ENCODE data around the gene TOP1.

The TOP1 gene

DNA sequence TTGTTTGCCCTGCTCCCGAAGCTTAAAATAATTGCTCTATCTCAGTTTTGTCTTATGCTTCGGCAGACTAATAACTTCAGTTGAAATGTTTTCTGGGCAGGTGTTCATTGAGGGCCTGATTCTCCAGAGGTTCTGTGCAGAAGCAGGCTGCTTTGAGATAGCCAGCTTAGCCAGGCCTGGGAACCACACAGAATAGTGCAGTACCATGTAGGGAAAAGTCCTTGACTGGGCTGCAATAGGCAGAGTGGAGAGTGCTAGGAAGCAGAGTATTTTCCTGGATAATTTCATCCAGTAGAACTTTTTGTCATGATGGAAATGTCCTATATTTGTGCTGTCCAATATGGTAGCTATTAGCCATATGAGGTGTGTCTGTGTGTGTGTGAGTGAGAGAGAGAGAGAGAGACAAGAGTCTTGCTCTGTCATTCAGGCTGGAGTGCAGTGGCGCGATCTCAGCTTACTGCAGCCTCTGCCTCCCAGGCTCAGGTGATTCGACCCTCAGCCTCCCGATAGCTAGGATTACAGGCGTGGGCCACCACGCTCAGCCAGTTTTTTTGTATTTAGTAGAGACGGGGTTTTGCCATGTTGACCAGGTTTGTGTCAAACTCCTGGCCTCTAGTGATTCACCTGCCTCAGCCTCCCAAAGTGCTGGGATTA lies 15.9 kb downstream of the TOP1 start:
- TF ChIP-seq, protein P1, sequence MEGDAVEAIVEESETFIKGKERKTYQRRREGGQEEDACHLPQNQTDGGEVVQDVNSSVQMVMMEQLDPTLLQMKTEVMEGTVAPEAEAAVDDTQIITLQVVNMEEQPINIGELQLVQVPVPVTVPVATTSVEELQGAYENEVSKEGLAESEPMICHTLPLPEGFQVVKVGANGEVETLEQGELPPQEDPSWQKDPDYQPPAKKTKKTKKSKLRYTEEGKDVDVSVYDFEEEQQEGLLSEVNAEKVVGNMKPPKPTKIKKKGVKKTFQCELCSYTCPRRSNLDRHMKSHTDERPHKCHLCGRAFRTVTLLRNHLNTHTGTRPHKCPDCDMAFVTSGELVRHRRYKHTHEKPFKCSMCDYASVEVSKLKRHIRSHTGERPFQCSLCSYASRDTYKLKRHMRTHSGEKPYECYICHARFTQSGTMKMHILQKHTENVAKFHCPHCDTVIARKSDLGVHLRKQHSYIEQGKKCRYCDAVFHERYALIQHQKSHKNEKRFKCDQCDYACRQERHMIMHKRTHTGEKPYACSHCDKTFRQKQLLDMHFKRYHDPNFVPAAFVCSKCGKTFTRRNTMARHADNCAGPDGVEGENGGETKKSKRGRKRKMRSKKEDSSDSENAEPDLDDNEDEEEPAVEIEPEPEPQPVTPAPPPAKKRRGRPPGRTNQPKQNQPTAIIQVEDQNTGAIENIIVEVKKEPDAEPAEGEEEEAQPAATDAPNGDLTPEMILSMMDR (IDR thresholded peaks at IDR 0.05; ENCODE audit: insufficient read depth, low read depth, low read length, missing control alignments): no peak
- H3K4me3 ChIP-seq (ENCODE audit: low read depth, low read length): no peak overlapping the region
- DNase-seq (ENCODE audit: low read depth): no peak

DNA sequence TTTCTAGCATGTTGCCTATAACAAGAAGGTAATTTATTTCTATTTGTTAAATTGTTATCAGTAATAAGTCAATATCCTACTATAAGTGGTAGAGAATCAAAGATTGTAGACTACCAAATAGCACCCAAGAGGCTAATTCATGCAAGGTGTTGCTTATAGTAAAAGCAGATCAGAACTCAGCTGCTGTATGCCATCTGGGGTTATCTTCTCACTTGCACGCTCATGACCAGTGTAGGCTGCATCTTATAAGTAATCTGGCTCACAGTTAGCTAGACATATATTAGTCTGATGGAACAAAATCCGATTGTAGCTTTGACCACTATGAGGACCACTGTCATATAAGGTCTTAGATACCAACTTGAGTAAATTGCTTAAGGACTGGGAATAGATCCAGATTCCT lies 17.0 kb downstream of the TOP1 start:
- TF ChIP-seq, protein P1 (IDR thresholded peaks at IDR 0.05; ENCODE audit: insufficient read depth, low read depth, low read length, missing control alignments): no peak
- no peak overlapping the region for H3K4me3 ChIP-seq (ENCODE audit: low read depth, low read length)

DNA sequence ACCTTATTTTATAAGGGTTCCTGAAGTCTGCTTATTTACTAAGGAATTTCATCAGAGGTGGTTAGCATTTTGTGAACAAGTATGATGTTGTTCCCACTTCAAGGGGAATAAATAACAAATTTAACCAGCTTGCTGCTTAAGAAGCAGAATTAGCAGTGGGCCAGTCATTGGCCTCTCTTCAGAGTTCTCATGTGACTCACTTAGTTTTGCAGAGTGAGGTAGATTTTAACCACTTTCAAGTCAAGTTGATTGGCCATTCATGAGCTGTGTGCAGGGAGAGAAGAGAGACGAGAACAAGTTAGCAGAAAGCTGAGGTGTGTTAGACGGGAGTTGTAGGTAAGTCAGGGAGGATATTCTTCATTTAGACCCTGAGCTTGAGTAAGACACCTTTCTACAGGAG lies 18.1 kb downstream of the TOP1 start:
- no peak overlapping the region for H3K4me3 ChIP-seq (ENCODE audit: low read depth, low read length)
- TF ChIP-seq, protein P1 (IDR thresholded peaks at IDR 0.05; ENCODE audit: insufficient read depth, low read depth, low read length, missing control alignments): no peak
- peak; percentile 43 for DNase-seq (ENCODE audit: low read depth)

More for the DNA sequence above, 17.0 kb downstream of the TOP1 start:
- DNase-seq (ENCODE audit: low read depth): no peak

DNA sequence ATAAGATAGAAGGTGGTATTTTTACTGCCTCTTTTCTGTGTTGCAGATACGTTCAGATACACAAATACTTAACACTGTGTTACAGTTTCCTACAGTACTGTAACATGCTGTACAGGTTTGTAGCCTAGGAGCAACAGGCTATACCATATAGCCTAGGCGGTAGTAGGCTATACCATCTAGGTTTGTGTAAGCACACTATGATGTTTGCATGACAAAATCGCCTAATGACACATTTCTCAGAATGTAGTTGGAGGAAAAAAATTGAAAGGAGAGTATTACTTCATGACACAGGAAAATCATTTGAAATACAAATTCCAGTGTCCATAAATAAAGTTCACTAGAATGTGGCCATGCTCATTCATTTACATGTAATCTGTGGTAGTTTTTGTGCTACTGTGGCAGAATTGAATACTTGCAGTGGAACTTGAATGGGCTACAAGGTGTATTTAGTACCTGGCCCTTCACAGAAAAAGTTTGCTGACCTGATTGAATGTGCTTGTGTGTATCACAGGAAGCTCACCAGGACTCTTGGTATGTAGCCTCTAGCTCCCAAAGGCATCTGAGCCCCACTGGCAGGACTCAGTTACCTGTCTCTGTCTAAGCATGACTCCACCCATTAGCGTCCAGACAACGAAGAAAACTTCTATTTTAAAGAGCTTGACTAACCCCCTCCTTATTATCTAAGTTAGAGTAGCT lies 18.8 kb downstream of the TOP1 start:
- no peak for DNase-seq (ENCODE audit: low read depth)
- TF ChIP-seq, protein P1 (IDR thresholded peaks at IDR 0.05; ENCODE audit: insufficient read depth, low read depth, low read length, missing control alignments): no peak
- H3K4me3 ChIP-seq (ENCODE audit: low read depth, low read length): peak overlapping the region; percentile 59

DNA sequence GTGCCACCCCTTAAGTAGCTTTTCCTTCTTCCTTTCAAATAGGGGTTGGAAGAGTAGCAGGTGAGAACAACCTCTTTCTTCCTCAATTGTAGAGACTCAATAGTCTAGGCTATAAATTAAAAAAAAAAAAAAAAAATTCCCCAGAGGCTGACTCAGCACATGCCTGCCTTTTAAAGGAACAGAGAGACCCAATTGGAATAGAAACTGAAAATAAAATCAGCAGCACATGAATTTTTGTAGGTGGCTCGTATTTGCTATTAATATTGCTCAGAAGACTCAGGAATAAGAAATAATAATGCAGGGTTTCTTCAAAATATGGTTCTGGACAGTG lies 19.3 kb downstream of the TOP1 start:
- peak; percentile 48 for DNase-seq (ENCODE audit: low read depth)
- H3K4me3 ChIP-seq (ENCODE audit: low read depth, low read length): peak overlapping the region; percentile 59
- TF ChIP-seq, protein P1 (IDR thresholded peaks at IDR 0.05; ENCODE audit: insufficient read depth, low read depth, low read length, missing control alignments): no peak

DNA sequence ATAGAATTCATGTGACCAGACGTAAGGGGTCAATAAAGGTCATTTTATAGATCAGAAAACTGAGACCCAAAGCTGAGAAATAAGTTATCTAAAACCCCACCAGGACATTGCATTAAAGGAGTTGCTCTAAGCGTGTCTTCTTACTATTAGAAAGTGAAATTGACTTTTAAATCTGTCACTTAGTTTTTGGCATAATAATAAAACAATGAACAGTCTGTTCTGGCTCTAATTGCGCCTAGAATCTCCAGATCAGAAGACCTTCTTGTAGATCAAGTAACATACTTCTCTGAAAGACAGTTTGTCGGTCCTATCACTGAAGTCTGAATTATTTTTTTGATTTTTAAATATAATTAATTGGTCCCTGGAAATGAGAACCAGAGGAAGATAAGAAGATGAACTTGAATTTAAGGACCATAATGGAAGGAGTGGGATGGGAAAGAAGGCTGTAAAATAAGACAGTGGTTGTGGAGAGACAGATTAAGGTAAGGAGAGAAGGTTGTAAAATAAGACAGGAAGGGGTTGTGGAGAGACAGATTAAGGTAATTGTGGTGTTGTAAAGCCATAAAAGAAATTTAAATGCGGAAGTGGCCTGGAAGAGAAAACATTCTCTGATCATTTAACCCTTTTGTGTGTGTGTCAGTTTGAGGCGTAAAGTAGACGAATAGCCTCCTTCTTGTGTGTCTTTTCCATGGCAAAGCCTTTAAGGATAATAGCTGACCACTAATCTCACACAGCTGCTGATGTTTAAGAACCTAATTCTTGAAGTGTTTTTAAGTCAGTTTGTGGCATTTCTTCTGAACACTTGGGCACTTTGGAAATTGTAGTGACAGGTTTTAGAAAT lies 20.1 kb downstream of the TOP1 start:
- peak overlapping the region; percentile 59 for H3K4me3 ChIP-seq (ENCODE audit: low read depth, low read length)
- TF ChIP-seq, protein P1 (IDR thresholded peaks at IDR 0.05; ENCODE audit: insufficient read depth, low read depth, low read length, missing control alignments): no peak
- peak; percentile 34 for DNase-seq (ENCODE audit: low read depth)

Data from GM12865 (cell line).